Measurements from ENCODE around the gene SNX9.

DNA sequence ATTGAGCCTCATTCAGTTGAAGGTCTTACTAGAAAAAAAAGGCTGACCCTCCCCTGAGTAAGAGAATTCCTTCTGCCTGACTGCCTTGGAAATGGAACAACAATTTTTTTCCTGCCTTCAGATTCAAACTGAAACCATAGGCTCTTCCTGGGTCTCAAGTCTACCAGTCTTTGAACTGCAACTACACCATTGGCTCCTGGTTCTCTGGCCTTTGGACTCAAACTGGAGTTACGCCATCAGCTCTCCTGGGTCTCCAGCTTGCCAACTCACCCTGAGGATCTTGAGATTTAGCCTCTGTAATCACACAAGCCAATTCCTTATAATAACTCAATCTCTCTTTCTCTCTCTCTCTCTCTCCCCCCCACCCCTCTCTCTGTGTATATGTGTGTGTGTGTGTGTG is 36.0 kb upstream of the SNX9 start:
- TF ChIP-seq, protein P1, sequence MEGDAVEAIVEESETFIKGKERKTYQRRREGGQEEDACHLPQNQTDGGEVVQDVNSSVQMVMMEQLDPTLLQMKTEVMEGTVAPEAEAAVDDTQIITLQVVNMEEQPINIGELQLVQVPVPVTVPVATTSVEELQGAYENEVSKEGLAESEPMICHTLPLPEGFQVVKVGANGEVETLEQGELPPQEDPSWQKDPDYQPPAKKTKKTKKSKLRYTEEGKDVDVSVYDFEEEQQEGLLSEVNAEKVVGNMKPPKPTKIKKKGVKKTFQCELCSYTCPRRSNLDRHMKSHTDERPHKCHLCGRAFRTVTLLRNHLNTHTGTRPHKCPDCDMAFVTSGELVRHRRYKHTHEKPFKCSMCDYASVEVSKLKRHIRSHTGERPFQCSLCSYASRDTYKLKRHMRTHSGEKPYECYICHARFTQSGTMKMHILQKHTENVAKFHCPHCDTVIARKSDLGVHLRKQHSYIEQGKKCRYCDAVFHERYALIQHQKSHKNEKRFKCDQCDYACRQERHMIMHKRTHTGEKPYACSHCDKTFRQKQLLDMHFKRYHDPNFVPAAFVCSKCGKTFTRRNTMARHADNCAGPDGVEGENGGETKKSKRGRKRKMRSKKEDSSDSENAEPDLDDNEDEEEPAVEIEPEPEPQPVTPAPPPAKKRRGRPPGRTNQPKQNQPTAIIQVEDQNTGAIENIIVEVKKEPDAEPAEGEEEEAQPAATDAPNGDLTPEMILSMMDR (IDR thresholded peaks at IDR 0.05 in 4 of 5, conservative IDR thresholded peaks at IDR 0.05 in 1 of 5): no peak
- TF ChIP-seq POLR2A (IDR thresholded peaks at IDR 0.05): no peak
